Activated CD4-positive, CD25-positive, alpha-beta regulatory T cell treated with anti-CD3 and anti-CD28 coated beads, Interleukin-2, amount 50 U/mL, for 24 hours (primary cell): Measurements from ENCODE around the gene DDX39A.
A peak's percentile ranks its signal among the peaks of the same experiment; 100 is the strongest.
"Not testable (repeated sequence)": the region's sequence is repeated elsewhere in the genome, so short reads cannot be mapped to it uniquely, and the experiment has no call there.

Experiments
- ATAC-seq, 2 donors: fragments of 150-1000 bp; cut with Tn5 transposase; one replicate each; pipeline ENCODE4 v1.10.0; 2021; ENCODE audit warnings: mild to moderate bottlenecking in 1 of 2, moderate library complexity in 1 of 2

Gene DDX39A

DNA sequence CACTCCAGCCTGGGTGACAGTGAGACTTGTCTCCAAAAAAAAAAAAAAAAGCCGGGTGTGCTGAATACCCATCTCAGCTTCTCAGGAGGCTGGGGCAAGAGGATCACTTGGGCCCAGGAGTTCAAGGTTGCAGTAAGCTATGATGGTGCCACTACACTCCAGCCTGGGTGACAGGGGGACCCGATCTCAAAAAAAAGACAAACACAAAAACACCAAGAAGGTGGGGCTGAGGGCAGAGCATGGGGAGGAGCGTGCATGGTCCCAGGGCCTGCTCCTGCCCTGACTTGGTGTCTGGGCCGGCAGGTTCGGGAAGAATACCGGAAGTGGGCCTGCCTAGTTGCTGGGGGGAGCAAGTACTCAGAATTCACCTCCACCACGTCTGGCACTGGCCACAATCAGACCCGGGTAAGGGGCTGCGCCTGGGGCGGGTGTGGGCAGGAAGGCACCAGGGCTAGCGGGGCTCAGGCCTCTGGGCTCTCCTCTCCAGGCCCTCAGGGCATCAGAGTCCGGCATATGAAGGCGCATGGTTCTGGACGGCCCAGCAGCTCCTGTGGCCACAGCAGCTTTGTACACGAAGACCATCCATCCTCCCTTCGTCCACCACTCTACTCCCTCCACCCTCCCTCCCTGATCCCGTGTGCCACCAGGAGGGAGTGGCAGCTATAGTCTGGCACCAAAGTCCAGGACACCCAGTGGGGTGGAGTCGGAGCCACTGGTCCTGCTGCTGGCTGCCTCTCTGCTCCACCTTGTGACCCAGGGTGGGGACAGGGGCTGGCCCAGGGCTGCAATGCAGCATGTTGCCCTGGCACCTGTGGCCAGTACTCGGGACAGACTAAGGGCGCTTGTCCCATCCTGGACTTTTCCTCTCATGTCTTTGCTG, 11.3 kb downstream of the DDX39A start:
- ATAC-seq = no peak

DNA sequence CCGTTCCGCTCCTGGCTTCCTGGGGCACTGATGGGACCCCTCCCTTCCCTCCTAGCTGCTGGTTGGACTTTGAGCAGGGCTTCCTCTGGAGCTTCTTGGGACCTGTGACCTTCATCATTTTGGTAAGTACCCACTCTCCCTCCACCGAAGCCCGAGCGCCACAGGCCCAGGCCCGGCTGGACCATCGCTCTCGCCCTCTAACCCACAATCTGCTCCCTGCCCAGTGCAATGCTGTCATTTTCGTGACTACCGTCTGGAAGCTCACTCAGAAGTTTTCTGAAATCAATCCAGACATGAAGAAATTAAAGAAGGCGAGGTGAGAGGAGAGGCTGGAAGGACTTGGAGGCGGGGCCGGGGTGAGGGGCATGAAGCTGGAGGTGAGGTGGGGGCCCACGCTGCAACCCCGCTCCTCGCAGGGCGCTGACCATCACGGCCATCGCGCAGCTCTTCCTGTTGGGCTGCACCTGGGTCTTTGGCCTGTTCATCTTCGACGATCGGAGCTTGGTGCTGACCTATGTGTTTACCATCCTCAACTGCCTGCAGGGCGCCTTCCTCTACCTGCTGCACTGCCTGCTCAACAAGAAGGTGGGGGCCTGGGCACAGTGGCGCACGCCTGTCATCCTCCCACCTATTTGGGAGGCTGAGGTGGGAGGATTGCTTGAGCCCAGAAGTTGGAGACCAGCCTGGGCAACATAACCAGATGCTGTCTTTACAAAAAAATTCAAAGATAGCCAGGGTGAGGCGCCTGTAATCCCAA, 12.3 kb downstream of the DDX39A start:
- ATAC-seq = no peak

DNA sequence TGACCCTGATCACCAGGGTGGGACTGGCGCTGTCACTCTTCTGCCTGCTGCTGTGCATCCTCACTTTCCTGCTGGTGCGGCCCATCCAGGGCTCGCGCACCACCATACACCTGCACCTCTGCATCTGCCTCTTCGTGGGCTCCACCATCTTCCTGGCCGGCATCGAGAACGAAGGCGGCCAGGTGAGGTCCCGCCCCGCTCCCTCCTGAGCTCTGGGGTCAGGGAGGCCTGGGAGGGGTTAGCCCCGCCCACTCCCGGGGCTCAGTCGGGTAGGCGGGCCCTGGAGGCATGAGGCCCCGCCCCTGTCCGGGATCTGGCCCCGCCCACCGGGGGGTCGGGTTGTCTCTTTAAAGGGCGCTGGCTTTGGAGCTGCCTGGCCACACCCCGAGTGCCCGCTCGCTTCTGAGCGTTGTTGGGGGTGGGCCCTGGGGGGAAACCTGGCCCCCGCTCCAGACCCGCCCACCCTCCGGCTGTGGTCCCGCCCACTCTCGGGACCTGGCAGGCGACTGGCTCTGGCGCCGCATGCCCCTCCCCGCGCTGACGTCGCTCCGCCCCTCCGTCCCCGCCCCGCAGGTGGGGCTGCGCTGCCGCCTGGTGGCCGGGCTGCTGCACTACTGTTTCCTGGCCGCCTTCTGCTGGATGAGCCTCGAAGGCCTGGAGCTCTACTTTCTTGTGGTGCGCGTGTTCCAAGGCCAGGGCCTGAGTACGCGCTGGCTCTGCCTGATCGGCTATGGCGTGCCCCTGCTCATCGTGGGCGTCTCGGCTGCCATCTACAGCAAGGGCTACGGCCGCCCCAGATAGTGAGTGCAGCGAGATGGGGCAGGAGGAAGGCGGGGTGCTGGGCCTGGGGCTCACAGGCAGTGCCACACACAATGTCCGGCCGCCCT, 13.1 kb downstream of the DDX39A start:
- ATAC-seq = peak; percentile 65 to 73

DNA sequence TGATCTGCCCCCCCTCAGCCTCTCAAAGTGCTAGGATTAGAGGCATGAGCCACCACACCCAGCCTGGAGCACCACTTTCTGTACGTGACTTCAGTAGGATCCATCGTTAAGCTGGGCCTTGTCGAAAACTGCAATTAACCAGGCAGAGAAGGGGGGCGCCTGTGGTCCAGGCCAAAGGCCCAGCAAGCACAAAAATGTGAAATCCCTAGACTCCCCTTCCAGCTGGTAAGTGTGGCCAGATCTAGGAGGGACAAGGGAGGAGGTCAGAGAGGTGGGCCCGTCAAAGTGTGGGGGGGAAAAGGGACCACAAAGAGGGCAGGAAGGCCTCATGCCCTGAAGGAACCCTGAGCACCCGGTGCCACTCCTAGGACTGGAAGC, 13.8 kb downstream of the DDX39A start:
- no peak for ATAC-seq

DNA sequence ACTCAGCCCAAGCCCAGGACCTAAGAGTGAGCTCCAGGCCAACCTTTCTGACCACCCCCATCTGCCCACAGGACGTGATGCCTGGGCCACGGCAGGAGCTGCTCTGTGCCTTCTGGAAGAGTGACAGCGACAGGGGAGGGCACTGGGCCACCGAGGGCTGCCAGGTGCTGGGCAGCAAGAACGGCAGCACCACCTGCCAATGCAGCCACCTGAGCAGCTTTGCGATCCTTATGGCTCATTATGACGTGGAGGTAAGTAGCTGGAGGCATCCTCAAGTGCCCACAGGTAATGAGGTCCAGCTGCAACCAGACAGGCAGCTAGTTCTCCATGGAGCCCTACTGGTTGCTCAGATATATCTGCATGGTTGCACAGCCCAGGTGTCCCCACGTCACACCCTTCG, 14.8 kb downstream of the DDX39A start:
- no peak for ATAC-seq

DNA sequence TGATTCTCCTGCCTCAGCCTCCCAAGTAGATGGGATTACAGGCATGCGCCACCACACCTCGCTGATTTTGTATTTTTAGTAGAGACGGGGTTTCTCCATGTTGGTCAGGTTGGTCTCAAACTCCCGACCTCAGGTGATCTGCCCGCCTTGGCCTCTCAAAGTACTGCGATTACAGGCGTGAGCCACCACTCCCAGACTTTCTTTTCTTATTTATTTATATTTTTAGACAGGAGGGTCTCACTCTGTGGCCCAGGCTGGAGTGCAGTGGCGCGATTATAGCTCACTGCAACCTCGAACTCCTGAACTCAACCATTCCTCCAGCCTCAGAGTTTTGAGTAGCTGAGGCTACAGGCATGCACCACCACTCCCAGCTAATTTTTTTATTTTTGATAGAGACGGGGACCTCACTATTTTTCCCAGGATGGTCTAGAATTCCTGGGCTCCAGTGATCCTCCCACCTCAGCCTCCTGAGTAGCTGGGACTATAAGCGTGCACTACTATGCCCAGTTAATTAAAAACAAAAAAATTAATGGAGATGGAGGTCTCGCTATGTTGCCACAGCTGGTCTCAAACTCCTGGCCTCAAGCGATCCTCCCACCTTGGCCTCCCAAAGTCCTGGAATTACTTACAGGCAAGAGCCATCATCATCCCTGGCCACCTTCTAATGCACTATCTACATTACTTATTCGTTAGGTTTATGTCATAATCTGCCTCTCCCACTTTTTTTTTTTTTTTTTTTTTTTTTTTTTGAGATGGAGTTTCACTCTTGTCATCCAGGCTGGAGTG, 15.8 kb downstream of the DDX39A start:
- ATAC-seq = not testable (repeated sequence)

DNA sequence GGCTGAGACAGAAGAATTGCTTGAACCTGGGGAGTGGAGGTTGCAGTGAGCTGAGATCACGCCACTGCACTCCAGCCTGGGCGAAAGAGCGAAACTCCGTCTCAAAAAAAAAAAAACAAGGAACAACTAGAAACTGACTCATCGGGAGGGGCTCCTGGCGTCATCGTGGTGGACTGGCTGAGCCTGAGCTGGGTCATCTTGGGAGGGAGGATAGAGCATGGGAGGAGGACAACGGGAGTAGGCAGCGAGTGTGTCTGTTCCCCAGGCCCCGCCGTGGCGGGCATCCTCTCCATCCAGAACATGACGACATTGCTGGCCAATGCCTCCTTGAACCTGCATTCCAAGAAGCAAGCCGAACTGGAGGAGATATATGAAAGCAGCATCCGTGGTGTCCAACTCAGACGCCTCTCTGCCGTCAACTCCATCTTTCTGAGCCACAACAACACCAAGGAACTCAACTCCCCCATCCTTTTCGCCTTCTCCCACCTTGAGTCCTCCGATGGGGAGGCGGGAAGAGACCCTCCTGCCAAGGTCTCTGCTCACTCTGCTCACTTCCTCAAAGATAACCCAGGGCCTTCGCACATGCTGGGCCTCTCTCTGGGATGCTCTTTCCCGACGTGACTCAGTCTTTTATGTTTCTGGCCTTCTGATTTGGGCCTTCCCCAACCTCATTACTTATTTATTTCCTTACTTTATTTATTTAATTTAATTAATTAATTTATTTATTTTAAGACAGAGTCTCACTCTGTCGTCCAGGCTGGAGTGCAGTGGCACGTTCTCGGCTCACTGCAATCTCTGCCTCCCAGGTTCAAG, 16.6 kb downstream of the DDX39A start:
- no peak for ATAC-seq

DNA sequence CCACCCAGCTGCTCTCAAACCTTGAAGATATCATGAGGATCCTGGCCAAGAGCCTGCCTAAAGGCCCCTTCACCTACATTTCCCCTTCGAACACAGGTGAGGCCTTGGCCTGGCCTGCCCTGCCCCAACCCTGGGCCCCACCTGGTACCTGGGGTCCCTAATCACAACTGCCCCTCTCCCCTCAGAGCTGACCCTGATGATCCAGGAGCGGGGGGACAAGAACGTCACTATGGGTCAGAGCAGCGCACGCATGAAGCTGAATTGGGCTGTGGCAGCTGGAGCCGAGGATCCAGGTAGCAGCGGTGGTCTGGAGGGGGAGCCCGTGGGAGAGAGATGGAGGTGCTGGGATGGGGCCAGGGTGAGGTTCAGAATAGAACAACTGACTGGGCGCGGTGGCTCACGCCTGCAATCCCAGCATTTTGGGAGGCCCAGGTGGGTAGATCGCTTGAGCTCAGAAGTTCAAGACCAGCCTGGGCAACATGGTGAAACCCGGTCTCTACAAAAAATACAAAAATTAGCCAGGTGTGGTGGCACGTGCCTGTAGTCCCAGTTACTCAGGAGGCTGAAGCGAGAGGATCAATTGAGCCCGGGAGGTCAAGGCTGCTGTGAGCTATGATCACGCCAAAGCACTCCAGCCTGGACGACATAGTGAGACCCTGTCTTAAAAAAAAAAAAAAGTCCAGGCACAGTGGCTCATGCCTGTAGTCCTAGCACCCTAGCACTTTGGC, 17.5 kb downstream of the DDX39A start:
- no peak for ATAC-seq

DNA sequence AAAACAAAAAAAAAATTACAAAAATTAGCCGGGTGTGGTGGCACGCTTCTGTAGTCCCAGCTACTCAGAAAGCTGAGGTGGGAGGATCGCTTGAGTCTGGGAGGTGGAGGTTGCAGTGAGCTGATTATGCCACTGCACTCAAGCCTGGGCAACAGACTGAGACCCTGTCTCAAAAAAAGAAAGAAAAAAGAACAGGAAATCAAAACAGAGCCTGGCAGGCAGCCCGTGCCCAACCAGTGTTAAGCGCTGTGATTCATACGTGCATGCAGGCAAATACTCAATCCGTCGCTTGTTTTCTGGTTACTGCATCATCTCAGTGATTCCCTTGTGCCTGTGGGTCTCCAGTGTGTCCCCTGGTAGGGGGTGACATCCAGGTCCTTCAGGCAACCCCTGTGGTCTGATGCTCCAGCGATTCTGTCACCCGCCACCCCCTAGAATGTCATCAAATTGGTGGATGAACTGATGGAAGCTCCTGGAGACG, 18.1 kb downstream of the DDX39A start:
- peak in 1 of 2 donors; percentile 14 for ATAC-seq

DNA sequence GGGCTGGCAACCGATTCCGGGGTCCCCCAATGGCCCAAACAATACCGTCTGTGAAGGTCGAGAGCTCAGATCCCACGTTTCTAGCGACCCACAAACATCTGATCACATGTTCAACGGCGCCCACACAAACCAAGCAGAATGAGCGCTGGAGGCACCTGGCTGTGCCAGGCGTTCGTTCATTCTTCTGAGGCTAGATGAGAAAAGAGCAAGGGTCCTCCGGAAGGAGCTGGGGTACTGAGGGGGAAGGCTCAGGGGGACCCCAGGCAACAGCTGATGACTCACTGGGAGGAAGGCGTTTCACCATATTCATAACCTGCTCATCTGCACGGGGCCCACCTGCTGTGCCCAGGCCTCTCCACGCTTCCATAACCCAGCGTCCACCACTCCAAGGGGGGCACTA, 22.0 kb downstream of the DDX39A start:
- ATAC-seq = not testable (repeated sequence)

DNA sequence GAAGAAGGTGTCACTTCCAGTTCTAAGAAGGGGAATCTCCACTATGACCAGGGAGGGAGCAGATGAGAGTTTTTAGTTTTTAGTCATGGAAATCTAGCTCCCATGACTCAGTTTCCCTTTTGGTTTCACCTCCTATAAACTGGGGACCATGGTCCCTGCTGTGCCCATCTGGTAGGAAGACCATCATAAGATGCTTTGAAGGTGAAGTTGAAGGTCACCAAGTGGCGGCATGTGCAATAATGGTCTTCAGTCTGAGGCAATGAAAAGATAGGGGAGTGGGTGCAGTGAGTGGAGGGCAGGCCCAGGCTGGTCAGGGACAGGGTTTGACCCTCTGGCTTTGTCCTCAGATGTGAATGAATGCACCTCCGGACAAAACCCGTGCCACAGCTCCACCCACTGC, 22.4 kb downstream of the DDX39A start:
- not testable (repeated sequence) for ATAC-seq

DNA sequence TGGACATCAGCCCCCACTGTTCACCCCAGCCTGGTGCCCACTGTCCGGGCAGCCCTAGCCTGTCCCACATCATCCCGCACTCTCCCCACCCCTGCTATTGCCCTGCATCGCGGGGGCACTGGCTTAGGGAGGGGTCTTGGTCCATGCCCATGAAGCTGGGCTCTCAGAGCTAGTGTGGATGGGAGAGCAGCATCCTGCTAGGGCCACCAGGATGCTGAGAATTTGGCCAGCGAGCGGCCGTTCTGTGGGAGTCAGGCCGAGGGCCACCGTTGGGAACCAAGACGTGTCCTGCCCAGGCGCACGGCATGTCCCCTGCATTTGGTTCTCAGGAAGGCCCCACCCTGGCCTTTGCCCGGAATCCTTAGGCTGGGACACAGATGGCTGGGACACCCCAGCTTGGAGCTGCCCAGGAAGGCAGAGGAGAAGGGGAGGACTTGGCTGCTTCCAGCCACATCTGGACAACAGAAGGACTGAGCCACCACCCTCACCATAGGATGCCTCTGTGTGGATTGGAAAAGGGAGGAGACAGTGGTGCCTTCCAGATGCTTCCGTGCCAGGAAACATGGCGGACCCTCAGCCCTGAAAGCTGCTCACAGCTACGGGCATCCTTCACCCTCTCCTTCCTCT, 23.3 kb downstream of the DDX39A start:
- no peak for ATAC-seq

DNA sequence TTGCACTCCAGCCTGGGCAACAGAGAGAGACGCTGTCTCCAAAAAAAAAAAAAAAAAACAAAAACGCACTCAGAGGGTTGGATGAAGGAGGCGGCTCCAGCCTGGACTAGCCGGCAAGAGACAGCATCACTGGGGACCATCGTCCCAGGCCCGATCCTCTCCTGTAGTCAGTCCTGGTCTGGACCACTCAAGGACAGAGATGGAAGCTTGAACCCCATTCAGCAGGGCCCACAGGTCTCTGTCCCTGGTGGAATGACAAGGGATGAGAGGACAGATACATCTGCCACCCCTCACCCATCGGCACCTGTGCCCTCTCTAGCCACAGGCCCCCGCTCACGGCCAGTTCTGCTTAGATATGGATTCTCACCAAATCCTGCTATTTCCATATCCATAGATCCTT, 23.9 kb downstream of the DDX39A start:
- no peak for ATAC-seq

DNA sequence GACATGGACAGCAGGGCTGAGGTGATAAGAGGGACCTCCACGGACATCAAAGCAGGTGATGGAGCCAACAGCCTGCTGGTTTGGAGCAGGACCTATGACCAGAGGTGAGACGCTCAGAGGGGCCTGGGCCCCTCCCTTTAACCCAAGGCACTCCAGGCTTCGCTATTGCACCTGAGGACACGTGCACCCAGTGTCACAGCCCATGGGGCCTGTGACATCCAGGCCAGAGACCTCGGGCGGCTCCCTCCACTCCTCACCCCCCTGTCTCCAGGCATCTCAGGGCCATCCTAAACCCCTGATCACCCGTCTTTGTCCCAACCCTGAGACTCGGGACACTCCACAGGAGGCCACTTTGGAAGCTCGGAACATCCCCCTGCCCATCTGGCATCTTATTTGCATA, 25.0 kb downstream of the DDX39A start:
- no peak for ATAC-seq

DNA sequence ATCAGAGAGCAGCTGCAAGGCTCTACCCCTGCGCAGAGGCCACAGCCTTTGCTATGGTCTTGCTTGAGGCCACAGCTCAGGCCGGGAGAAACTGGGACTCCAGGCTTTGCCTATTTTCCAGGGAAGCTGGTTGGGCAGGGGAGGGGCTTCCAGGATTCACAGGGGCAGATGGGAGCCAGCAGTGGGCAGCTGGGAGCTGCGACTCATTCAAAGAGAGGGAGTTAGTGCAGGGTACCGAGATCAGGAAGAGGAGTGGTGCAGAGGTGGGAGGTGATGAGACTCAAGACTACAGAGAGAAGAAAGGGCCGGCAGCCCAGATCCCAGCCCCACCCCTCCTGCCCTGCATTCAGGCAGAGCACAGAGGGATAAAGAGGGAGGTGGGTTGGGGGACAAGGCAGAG, 25.8 kb downstream of the DDX39A start:
- ATAC-seq = no peak

DNA sequence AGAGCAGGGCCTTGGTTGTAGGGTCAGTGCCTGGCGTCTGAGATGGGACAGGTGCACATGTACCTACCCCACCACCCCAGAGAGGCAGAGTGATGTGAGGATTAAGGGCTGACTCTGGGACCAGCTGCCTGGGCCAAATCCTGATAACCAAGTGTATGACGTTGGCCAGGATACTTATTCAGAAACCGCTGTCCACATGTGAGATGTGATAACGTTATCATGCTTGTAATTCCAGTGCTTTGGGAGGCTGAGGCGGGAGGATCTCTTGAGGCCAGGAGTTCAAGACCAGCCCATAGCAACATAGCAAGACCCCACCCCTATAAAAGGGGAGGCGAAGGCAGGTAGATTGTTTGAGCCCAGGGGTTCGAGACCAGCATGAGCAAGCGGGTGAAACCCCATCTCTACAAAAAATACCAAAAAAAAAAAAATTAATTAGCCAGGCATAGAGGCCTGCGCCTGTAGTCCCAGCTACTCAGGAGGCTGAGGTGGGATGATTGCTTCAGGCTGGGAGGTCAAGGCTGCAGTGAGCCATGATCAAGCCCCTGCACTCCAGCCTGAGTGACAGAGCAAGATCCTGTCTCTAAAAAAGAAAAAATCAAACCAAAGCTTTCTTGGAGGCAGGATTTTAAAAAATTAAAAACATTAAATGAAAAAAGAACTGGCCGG, 27.9 kb downstream of the DDX39A start:
- ATAC-seq = no peak

DNA sequence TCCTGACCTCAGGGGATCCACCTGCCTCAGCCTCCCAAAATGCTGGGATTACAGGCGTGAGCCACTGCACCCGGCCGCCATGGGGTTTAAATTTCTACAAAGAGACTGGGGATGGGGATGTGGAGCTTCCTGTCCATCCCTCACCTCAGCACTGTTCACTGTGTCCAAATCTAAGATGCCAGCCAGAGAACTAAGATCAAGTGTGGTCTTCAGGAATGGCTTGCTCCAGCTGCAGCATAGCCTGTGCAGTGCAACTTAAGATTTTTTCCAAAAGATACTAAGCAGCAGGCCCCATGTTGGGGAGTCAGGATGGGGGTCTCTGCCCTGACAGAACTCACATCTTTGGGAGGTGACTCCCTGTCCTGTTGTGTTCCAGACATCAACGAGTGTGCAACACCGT, 28.6 kb downstream of the DDX39A start:
- ATAC-seq = no peak

DNA sequence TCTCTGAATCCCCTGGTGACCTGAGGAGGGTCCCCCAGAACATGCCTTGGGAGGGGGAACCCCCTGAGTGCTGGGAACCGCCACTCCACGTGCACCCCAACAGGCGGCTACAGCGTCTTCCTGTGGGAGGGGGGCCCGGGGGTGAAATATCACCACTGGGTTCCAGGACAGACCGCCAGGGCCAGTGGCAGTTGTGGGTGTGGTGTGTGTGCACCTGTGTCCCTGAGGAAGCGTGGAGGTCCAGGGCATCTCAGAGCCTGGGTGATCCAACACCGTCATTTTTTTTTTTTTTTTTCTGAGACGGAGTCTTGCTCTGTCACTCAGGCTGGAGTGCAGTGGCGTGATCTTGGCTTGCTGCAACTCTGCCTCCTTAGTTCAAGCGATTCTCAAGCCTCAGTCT, 33.6 kb downstream of the DDX39A start:
- ATAC-seq = no peak
